Neural progenitor cell (in vitro differentiated cells): ENCODE measurements around the gene SPANXA1. TPM values are rescaled to one million over a fixed set of nuclear protein-coding genes. Genes with fewer than 3 reads are reported as not detected.
"Not testable (repeated sequence)": the region's sequence is repeated elsewhere in the genome, so short reads cannot be mapped to it uniquely, and the experiment has no call there.

Experiments used
- DNase-seq: peaks from one replicate; pipeline ENCODE4 v3.0.0-alpha.2; 2016; ENCODE audit warnings: low spot score
- H2AFZ ChIP-seq: fragments of 200-600 bp; sonication (generic); replicated peaks from 2 replicates; pipeline ENCODE4 v1.6.1; 2016; ENCODE audit warnings: antibody characterized with exemption
- H3F3A ChIP-seq: fragments of 200-600 bp; sonication (generic); 2 replicates; pipeline ENCODE4 v1.6.1; 2016; ENCODE audit warnings: antibody characterized with exemption, low read depth
- H3K27ac ChIP-seq: fragments of 200-600 bp; sonication (generic); 2 replicates; pipeline ENCODE4 v1.5.1; 2016; ENCODE audit warnings: mild to moderate bottlenecking
- H3K27me3 ChIP-seq: fragments of 200-600 bp; sonication (generic); 2 replicates; pipeline ENCODE4 v1.6.1; 2016; ENCODE audit warnings: mild to moderate bottlenecking, moderate library complexity
- H3K36me3 ChIP-seq: fragments of 200-600 bp; sonication (generic); 2 replicates; pipeline ENCODE4 v1.5.1; 2016
- H3K4me1 ChIP-seq: fragments of 200-600 bp; sonication (generic); 2 replicates; pipeline ENCODE4 v1.6.1; 2016; ENCODE audit warnings: mixed run types
- H3K4me2 ChIP-seq: fragments of 200-600 bp; sonication (generic); 2 replicates; pipeline ENCODE4 v1.6.1; 2016
- H3K4me3 ChIP-seq: fragments of 200-600 bp; sonication (generic); 2 replicates; pipeline ENCODE4 v1.5.1; 2016
- H3K79me2 ChIP-seq: fragments of 200-600 bp; sonication (generic); 2 replicates; pipeline ENCODE4 v1.6.1; 2016; ENCODE audit warnings: low read depth
- H3K9ac ChIP-seq: fragments of 200-600 bp; sonication (generic); 2 replicates; pipeline ENCODE4 v1.6.1; 2016
- H3K9me3 ChIP-seq: fragments of 200-600 bp; sonication (generic); 2 replicates; pipeline ENCODE4 v1.5.1; 2016; ENCODE audit warnings: low read depth
- H4K20me1 ChIP-seq: fragments of 200-600 bp; sonication (generic); 2 replicates; pipeline ENCODE4 v1.6.1; 2016; ENCODE audit warnings: low read depth
- H3K27ac Mint-ChIP-seq: 3 replicates; pipeline ENCODE4 v1.8.0; 2021; ENCODE audit warnings: mixed read lengths
- H3K27me3 Mint-ChIP-seq: 2 replicates; pipeline ENCODE4 v1.8.0; 2022; ENCODE audit warnings: low read depth, mild to moderate bottlenecking, inconsistent platforms, moderate library complexity, mixed read lengths; ENCODE audit not compliant: insufficient read depth
- H3K36me3 Mint-ChIP-seq: 3 replicates; pipeline ENCODE4 v1.8.0; 2021; ENCODE audit warnings: mixed read lengths
- H3K4me1 Mint-ChIP-seq: 3 replicates; pipeline ENCODE4 v1.8.0; 2021; ENCODE audit warnings: mixed read lengths
- H3K4me3 Mint-ChIP-seq: 3 replicates; pipeline ENCODE4 v1.8.0; 2021; ENCODE audit warnings: mild to moderate bottlenecking, moderate library complexity, mixed read lengths
- H3K9me3 Mint-ChIP-seq: 3 replicates; pipeline ENCODE4 v1.8.0; 2020; ENCODE audit warnings: mixed read lengths
- CTCF ChIP-seq: fragments of 200-600 bp; sonication (generic); IDR thresholded peaks from 2 replicates; pipeline ENCODE4 v1.5.1; 2017; ENCODE audit warnings: antibody characterized with exemption, mild to moderate bottlenecking
- EZH2 ChIP-seq: fragments of 200-600 bp; sonication (generic); IDR thresholded peaks from 2 replicates; pipeline ENCODE4 v1.6.1; 2017; ENCODE audit warnings: antibody characterized with exemption, mild to moderate bottlenecking, moderate library complexity
- EZH2phosphoT487 ChIP-seq: fragments of 200-600 bp; sonication (generic); IDR thresholded peaks from 2 replicates; pipeline ENCODE4 v1.6.1; 2017; ENCODE audit warnings: antibody characterized with exemption
- total RNA-seq: library from RNA; depleted of rRNA; stranded (reverse); fragments of >200 nt; gene quantifications from 2 replicates; pipeline ENCODE4 v1.2.3, GENCODE V29; 2015; ENCODE audit warnings: low replicate concordance

The SPANXA1 gene, protein sequence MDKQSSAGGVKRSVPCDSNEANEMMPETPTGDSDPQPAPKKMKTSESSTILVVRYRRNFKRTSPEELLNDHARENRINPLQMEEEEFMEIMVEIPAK
- not detected in 2 replicates for total RNA-seq

DNA sequence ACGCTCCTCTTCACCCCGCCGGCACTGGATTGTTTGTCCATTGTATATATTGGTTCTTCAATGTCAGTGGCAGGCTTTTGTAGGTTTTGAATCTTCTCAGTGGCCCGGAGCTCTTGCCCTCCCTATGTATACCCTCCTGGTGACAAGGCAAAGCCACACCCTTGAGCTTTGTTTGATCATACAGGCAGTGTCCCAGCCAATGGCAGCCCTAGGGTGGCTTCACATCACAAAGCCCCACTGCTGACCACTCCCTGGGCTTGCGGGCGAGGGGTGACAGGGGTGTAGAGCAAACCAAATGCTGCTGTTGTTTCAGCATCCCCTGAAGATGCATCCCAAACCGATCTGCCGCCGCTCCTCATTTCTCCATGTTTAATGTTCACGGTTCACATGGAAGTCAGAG is at the start of gene SPANXA1:
SPANXA1 (minus strand) TSS at position 101 of the 400 bp plus-strand sequence; CDS start at position 41, 60 bp downstream.
- not testable (repeated sequence) for H3K36me3 ChIP-seq, H3K4me3 ChIP-seq, H3K36me3 Mint-ChIP-seq, H3K9me3 Mint-ChIP-seq, H3K4me1 ChIP-seq, H3K79me2 ChIP-seq, H2AFZ ChIP-seq, DNase-seq, H3F3A ChIP-seq, H3K27ac Mint-ChIP-seq, H3K27ac ChIP-seq, H3K27me3 ChIP-seq, H3K4me1 Mint-ChIP-seq, H3K9me3 ChIP-seq, H4K20me1 ChIP-seq, H3K9ac ChIP-seq, H3K4me2 ChIP-seq, H3K27me3 Mint-ChIP-seq, H3K4me3 Mint-ChIP-seq

DNA sequence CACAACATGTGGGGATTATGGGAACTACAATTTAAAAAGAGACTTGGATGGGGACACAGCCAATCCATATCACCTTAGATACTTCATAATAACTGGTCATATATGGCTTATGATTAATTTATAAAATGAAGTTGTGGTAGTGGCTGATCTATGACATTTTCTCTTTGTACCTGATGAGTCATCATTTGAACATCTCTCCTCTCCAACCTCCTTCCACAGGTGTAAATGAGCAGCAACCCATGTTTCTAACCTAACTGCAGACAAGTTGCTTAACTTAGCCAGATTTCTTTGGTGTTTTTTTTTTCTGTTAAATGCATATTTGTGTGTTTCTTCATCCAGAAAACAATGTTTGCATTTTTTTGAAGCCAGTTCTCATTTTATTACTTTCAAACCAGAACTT is 47.6 kb upstream of the SPANXA1 start:
- Mint-ChIP-seq H3K4me3 (no peak overlapping the region), H3K4me1 (no peaks in the 10 kb centered on the region), H3K9me3 (peaks cover 14% of the 10 kb centered on the region), H3K36me3 (no peaks in the 10 kb centered on the region), H3K27me3 (no peaks in the 10 kb centered on the region), H3K27ac (no peak overlapping the region)
- no peaks in the 10 kb centered on the region for H4K20me1 ChIP-seq
- no peak overlapping the region for H3K27ac ChIP-seq
- H3K9me3 ChIP-seq = no peaks in the 10 kb centered on the region
- H3K79me2 ChIP-seq = no peaks in the 10 kb centered on the region
- TF ChIP-seq CTCF (no peak), EZH2 (no peak), EZH2phosphoT487 (no peak)
- no peaks in the 10 kb centered on the region for H3K4me1 ChIP-seq
- H2AFZ ChIP-seq = no peak overlapping the region
- DNase-seq = no peak
- H3K4me2 ChIP-seq = no peak overlapping the region
- no peaks in the 10 kb centered on the region for H3K36me3 ChIP-seq
- H3K4me3 ChIP-seq = no peak overlapping the region
- H3K9ac ChIP-seq = no peak overlapping the region
- H3F3A ChIP-seq = no peaks in the 10 kb centered on the region
- no peaks in the 10 kb centered on the region for H3K27me3 ChIP-seq

DNA sequence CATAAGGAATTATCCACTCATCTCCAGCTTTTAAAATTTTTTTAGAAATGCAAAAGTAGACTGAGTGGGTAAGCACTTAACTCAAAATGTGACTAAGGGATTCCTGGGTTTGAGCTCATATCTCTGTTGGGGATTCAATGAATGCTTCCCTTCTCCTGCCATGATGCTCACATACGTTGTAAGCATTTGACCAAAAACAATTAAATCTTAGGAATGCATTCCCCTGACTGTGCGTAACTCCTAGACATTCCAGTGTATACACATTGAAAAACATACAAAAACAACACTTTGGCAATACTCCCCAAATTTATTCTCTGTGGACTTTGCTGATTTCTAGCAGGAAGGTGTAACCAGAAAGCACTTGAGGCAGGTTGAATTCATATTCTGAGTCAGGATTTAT is 34.8 kb upstream of the SPANXA1 start:
- Histone ChIP-seq H3K36me3 (no peaks in the 10 kb centered on the region), H3K9me3 (no peaks in the 10 kb centered on the region), H4K20me1 (no peaks in the 10 kb centered on the region), H3K9ac (no peak overlapping the region), H3K27me3 (no peaks in the 10 kb centered on the region), H3K4me1 (no peaks in the 10 kb centered on the region), H3K4me3 (no peak overlapping the region), H2AFZ (no peak overlapping the region), H3K27ac (no peak overlapping the region), H3F3A (no peaks in the 10 kb centered on the region), H3K4me2 (no peak overlapping the region), H3K79me2 (no peaks in the 10 kb centered on the region)
- no peak for DNase-seq
- Mint-ChIP-seq H3K27ac (no peak overlapping the region), H3K4me1 (peaks cover 3% of the 10 kb centered on the region), H3K4me3 (no peak overlapping the region), H3K36me3 (no peaks in the 10 kb centered on the region), H3K9me3 (peaks cover 8% of the 10 kb centered on the region), H3K27me3 (peaks cover 5% of the 10 kb centered on the region)
- TF ChIP-seq EZH2phosphoT487 = no peak
- no peak for TF ChIP-seq EZH2
- TF ChIP-seq CTCF = no peak

DNA sequence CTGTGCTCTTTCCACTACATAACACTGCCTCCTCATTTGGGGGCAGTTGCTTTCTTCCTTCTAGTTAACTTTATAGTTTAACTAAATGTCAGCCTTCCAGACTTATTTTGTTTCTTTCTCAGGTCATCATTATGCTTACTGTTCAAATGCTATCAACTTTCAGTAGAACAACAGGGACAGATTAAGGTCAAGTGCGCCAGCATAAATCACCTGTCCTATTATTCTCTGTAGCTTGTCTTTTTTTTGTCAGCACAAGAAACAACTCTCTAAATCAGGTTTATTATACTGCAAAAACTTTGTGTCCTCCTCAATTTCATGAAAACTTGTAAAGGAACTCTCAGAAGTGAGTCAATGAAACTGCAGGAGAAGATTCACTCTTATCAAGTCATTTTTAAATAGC is 24.6 kb upstream of the SPANXA1 start:
- H3K4me1 Mint-ChIP-seq = no peaks in the 10 kb centered on the region

DNA sequence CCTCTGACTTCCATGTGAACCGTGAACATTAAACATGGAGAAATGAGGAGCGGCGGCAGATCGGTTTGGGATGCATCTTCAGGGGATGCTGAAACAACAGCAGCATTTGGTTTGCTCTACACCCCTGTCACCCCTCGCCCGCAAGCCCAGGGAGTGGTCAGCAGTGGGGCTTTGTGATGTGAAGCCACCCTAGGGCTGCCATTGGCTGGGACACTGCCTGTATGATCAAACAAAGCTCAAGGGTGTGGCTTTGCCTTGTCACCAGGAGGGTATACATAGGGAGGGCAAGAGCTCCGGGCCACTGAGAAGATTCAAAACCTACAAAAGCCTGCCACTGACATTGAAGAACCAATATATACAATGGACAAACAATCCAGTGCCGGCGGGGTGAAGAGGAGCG is 4.9 kb upstream of the SPANXA1 start, which contains the start of gene SPANXA2:
SPANXA2 (plus strand) TSS at position 301 of the 400 bp plus-strand sequence; CDS start at position 361, 60 bp downstream.
- not testable (repeated sequence) for H3K9ac ChIP-seq, H3K27ac Mint-ChIP-seq, H3K4me1 Mint-ChIP-seq, H3K36me3 Mint-ChIP-seq, H2AFZ ChIP-seq, H3K27ac ChIP-seq, H3K4me3 Mint-ChIP-seq, H3K27me3 ChIP-seq, H3F3A ChIP-seq, H3K79me2 ChIP-seq, H3K9me3 ChIP-seq, H3K9me3 Mint-ChIP-seq, H3K4me1 ChIP-seq, H3K27me3 Mint-ChIP-seq, H3K4me3 ChIP-seq, H3K4me2 ChIP-seq, H4K20me1 ChIP-seq, H3K36me3 ChIP-seq, DNase-seq

More for the DNA sequence above, 24.6 kb upstream of the SPANXA1 start:
- Histone ChIP-seq H4K20me1 (no peaks in the 10 kb centered on the region), H3K4me2 (no peak overlapping the region), H3K36me3 (no peaks in the 10 kb centered on the region), H3K79me2 (no peaks in the 10 kb centered on the region), H3F3A (no peaks in the 10 kb centered on the region), H3K9ac (no peak overlapping the region), H3K27ac (no peak overlapping the region), H3K9me3 (peaks cover 4% of the 10 kb centered on the region), H3K27me3 (no peaks in the 10 kb centered on the region), H2AFZ (no peak overlapping the region), H3K4me1 (no peaks in the 10 kb centered on the region), H3K4me3 (no peak overlapping the region)
- Mint-ChIP-seq H3K27me3 (no peaks in the 10 kb centered on the region), H3K4me3 (no peak overlapping the region), H3K9me3 (peaks cover 10% of the 10 kb centered on the region), H3K27ac (no peak overlapping the region), H3K36me3 (no peaks in the 10 kb centered on the region)
- no peak for DNase-seq
- TF ChIP-seq EZH2phosphoT487 = no peak
- TF ChIP-seq EZH2 = no peak
- TF ChIP-seq CTCF = no peak

DNA sequence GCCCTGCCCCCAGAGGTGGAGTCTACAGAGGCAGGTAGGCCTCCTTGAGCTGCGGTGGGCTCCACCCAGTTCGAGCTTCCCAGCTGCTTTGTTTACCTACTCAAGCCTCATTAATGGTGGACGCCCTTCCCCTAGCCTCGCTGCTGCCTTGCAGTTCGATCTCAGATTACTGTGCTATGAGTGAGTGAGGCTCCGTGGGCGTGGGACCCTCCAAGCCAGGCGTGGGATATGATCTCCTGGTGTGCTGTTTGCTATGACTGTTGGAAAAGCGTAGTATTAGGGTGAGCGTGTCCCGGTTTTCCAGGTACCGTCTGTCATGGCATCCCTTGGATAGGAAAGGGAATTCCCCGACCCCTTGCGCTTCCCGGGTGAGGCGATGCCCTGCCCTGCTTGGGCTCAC is 42.0 kb downstream of the SPANXA1 start:
- not testable (repeated sequence) for H3K9me3 ChIP-seq, H3K4me1 Mint-ChIP-seq, H3K27ac Mint-ChIP-seq, H3K4me1 ChIP-seq, H4K20me1 ChIP-seq, H3K36me3 ChIP-seq, H3K27me3 ChIP-seq, H3K79me2 ChIP-seq, H3K27me3 Mint-ChIP-seq, H3F3A ChIP-seq, H3K9me3 Mint-ChIP-seq, H3K9ac ChIP-seq, DNase-seq, H3K4me3 Mint-ChIP-seq, H3K4me3 ChIP-seq, H3K27ac ChIP-seq, H3K36me3 Mint-ChIP-seq, H3K4me2 ChIP-seq, H2AFZ ChIP-seq
